Mesenchymal stem cell (in vitro differentiated cells and primary cell): ENCODE data around the gene RNF133.
"Not testable (repeated sequence)": the region's sequence is repeated elsewhere in the genome, so short reads cannot be mapped to it uniquely, and the experiment has no call there.

ENCODE experiments used
- DNase-seq: peaks from one replicate; pipeline ENCODE4 v3.0.0-alpha.2; 2013
- H2AFZ ChIP-seq: one replicate; pipeline ENCODE4 v1.6.1; 2013; ENCODE audit warnings: low read depth, mild to moderate bottlenecking, control low read depth, inconsistent platforms, low read length, moderate library complexity
- H2AK5ac ChIP-seq: 2 replicates; pipeline ENCODE4 v1.6.1; 2013; ENCODE audit warnings: low read length, moderate library complexity, mild to moderate bottlenecking, inconsistent platforms; ENCODE audit not compliant: severe bottlenecking
- H2BK120ac ChIP-seq: one replicate; pipeline ENCODE4 v1.6.1; 2013; ENCODE audit warnings: low read depth, mild to moderate bottlenecking, inconsistent platforms, low read length, moderate library complexity
- H2BK12ac ChIP-seq, 2 experiments: one replicate each; pipeline ENCODE4 v1.6.1; 2013; ENCODE audit warnings: inconsistent platforms in 2 of 2, low read length in 2 of 2, mild to moderate bottlenecking in 2 of 2, moderate library complexity in 2 of 2, control low read depth in 1 of 2
- H2BK15ac ChIP-seq: one replicate; pipeline ENCODE4 v1.6.1; 2013; ENCODE audit warnings: mild to moderate bottlenecking, low read depth, inconsistent platforms; ENCODE audit not compliant: poor library complexity, severe bottlenecking
- H2BK5ac ChIP-seq: 2 replicates; pipeline ENCODE4 v1.6.1; 2013; ENCODE audit warnings: low read depth, mild to moderate bottlenecking, low read length, control low read depth, inconsistent platforms; ENCODE audit not compliant: poor library complexity, severe bottlenecking
- H3K14ac ChIP-seq, 2 experiments: one replicate each; pipeline ENCODE4 v1.6.1; 2013; ENCODE audit warnings: inconsistent platforms in 2 of 2, low read length in 2 of 2, control low read depth in 1 of 2, mild to moderate bottlenecking in 1 of 2, moderate library complexity in 1 of 2
- H3K18ac ChIP-seq, 2 experiments: one replicate each; pipeline ENCODE4 v1.6.1; 2013; ENCODE audit warnings: inconsistent platforms in 2 of 2, low read length in 2 of 2, control low read depth in 1 of 2, low read depth in 1 of 2, mild to moderate bottlenecking in 1 of 2
- H3K23ac ChIP-seq, 2 experiments: one replicate each; pipeline ENCODE4 v1.6.1; 2013; ENCODE audit warnings: inconsistent platforms in 2 of 2, low read length in 2 of 2, mild to moderate bottlenecking in 2 of 2, moderate library complexity in 2 of 2, control low read depth in 1 of 2
- H3K27ac ChIP-seq: 2 replicates; pipeline ENCODE4 v1.5.1; 2013; ENCODE audit warnings: mild to moderate bottlenecking, moderate library complexity, low read length, control low read depth, inconsistent platforms; ENCODE audit not compliant: poor library complexity, severe bottlenecking
- H3K27me3 ChIP-seq, 2 experiments: 2 replicates each; pipeline versions ENCODE4 v1.6.1 to v1.7.0; 2013; ENCODE audit warnings: low read length in 2 of 2, mild to moderate bottlenecking in 2 of 2, moderate library complexity in 2 of 2, control low read depth in 1 of 2, inconsistent platforms in 1 of 2; ENCODE audit not compliant: control insufficient read depth in 1 of 2, insufficient read depth in 1 of 2
- H3K36me3 ChIP-seq, 2 experiments: 2 replicates each; pipeline versions ENCODE4 v1.6.1 to v1.7.0; 2013; ENCODE audit warnings: low read length in 2 of 2, control low read depth in 1 of 2, inconsistent platforms in 1 of 2, low read depth in 1 of 2, mild to moderate bottlenecking in 1 of 2; ENCODE audit not compliant: insufficient read depth in 2 of 2, control insufficient read depth in 1 of 2
- H3K4ac ChIP-seq, 2 experiments: one replicate each; pipeline ENCODE4 v1.6.1; 2013; ENCODE audit warnings: inconsistent platforms in 2 of 2, low read length in 2 of 2, mild to moderate bottlenecking in 2 of 2, moderate library complexity in 2 of 2, control low read depth in 1 of 2, low read depth in 1 of 2
- H3K4me1 ChIP-seq: 2 replicates; pipeline ENCODE4 v1.6.1; 2013; ENCODE audit warnings: low read depth, low read length, control low read depth; ENCODE audit not compliant: control insufficient read depth, insufficient read depth
- H3K4me2 ChIP-seq: 2 replicates; pipeline ENCODE4 v1.6.1; 2013; ENCODE audit warnings: low read length, mild to moderate bottlenecking, inconsistent platforms; ENCODE audit not compliant: poor library complexity, severe bottlenecking
- H3K4me3 ChIP-seq, 2 experiments: 2 replicates each; pipeline versions ENCODE4 v1.5.1 to v1.7.0; 2013; ENCODE audit warnings: low read length in 2 of 2, mild to moderate bottlenecking in 2 of 2, control low read depth in 1 of 2, low read depth in 1 of 2; ENCODE audit not compliant: insufficient read depth in 1 of 2
- H3K79me1 ChIP-seq: replicated peaks from 2 replicates; pipeline ENCODE4 v1.6.1; 2013; ENCODE audit warnings: mild to moderate bottlenecking, control low read depth, low read length, inconsistent platforms; ENCODE audit not compliant: poor library complexity, severe bottlenecking
- H3K9ac ChIP-seq: 2 replicates; pipeline ENCODE4 v1.7.0; 2013; ENCODE audit warnings: mild to moderate bottlenecking, low read length, moderate library complexity
- H3K9me3 ChIP-seq: 2 replicates; pipeline ENCODE4 v1.7.0; 2013; ENCODE audit warnings: mild to moderate bottlenecking, low read length; ENCODE audit not compliant: control insufficient read depth
- H4K8ac ChIP-seq: one replicate; pipeline ENCODE4 v1.6.1; 2013; ENCODE audit warnings: inconsistent platforms, mild to moderate bottlenecking, low read length, moderate library complexity
- H4K91ac ChIP-seq: one replicate; pipeline ENCODE4 v1.6.1; 2013; ENCODE audit warnings: mild to moderate bottlenecking, low read length, inconsistent platforms
- WGBS: methylation state at CpG from one replicate; pipeline ENCODE4 v1.1.7; 2013; ENCODE audit warnings: mixed read lengths; 5-methylcytosine and 5-hydroxymethylcytosine counted together

The RNF133 gene

DNA sequence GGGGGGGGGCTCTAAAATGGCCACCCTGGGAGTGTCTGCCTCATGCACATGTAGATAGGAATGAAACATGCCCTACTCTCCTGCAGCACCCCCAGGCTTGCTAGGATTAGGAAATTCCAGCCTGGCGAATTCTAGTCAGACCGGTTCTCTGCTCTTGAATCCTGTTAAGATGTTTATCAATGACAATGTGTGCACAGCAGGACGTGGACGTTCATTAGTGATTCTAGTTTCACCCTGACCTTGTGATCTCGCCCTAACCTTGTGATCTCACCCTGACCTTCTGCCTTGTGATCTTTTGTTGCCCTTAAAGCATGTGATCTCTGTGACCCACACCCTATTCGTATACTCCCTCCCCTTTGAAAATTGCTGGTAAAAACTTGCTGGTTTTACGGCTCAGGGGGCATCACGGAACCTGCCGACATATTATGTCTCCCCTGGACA lies 19.6 kb downstream of the RNF133 start:
- not testable (repeated sequence) for H2BK12ac ChIP-seq, H2BK120ac ChIP-seq, DNase-seq, H4K91ac ChIP-seq, H3K4ac ChIP-seq, H2AK5ac ChIP-seq, H4K8ac ChIP-seq, H3K4me3 ChIP-seq, H3K79me1 ChIP-seq, H2BK15ac ChIP-seq, H3K18ac ChIP-seq, H3K36me3 ChIP-seq, H3K9ac ChIP-seq, H3K4me2 ChIP-seq, H3K27me3 ChIP-seq, H3K9me3 ChIP-seq, H2AFZ ChIP-seq, H3K23ac ChIP-seq, H3K4me1 ChIP-seq, H2BK5ac ChIP-seq, H3K14ac ChIP-seq
- WGBS = 56% methylated on average over 9 of the region's 9 CpGs
- H3K27ac ChIP-seq = peak overlapping the region; percentile 73

DNA sequence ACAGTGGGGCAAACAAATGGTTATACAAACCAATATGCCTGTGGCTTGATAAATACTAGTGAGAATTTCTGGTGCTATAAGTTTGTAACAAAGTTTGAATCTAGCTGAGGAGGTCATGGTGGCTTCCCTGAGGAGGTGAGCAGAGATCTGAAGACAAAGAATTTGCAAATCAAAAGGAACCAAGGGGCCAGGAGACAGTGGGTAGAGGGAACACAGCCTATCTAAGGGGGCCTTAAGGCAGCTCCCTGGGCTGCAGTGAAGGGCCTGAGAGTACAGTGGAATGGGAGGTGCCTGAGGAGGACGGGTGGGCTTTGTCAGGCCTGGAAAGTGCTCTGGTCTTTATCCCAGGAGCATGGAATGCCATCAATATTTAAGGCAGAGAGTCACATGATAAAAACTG lies 21.8 kb downstream of the RNF133 start:
- no peaks in the 10 kb centered on the region for H3K27me3 ChIP-seq
- H3K23ac ChIP-seq = no peak overlapping the region
- H3K4ac ChIP-seq = no peak overlapping the region
- no peak overlapping the region for H2BK120ac ChIP-seq
- H3K4me2 ChIP-seq = no peak overlapping the region
- peak overlapping the region; percentile 69 for H2AK5ac ChIP-seq
- no peaks in the 10 kb centered on the region for H3K79me1 ChIP-seq
- no peak overlapping the region for H3K14ac ChIP-seq
- no peak overlapping the region for H4K8ac ChIP-seq
- DNase-seq = no peak
- H2BK12ac ChIP-seq = no peak overlapping the region
- 33% methylated on average over 1 of the region's 1 CpG for WGBS
- no peak overlapping the region for H3K9ac ChIP-seq
- H2BK15ac ChIP-seq = no peak overlapping the region
- H4K91ac ChIP-seq = no peak overlapping the region
- no peaks in the 10 kb centered on the region for H3K36me3 ChIP-seq
- H3K9me3 ChIP-seq = no peaks in the 10 kb centered on the region
- no peak overlapping the region for H2BK5ac ChIP-seq
- no peak overlapping the region for H3K27ac ChIP-seq
- H3K4me1 ChIP-seq = peaks cover 1% of the 10 kb centered on the region
- H3K18ac ChIP-seq = no peak overlapping the region
- no peak overlapping the region for H2AFZ ChIP-seq
- no peak overlapping the region for H3K4me3 ChIP-seq

GRCh38 chr7:122676466-122676865 lies 22.5 kb downstream of the RNF133 start:
- H3K23ac ChIP-seq = no peak overlapping the region
- H2BK120ac ChIP-seq = no peak overlapping the region
- H3K4ac ChIP-seq = no peak overlapping the region
- no peaks in the 10 kb centered on the region for H3K79me1 ChIP-seq
- no peak overlapping the region for H2BK5ac ChIP-seq
- H4K8ac ChIP-seq = no peak overlapping the region
- DNase-seq = no peak
- H3K27me3 ChIP-seq = no peaks in the 10 kb centered on the region
- H3K4me1 ChIP-seq = peaks cover 1% of the 10 kb centered on the region
- no peak overlapping the region for H3K14ac ChIP-seq
- no peaks in the 10 kb centered on the region for H3K36me3 ChIP-seq
- no peak overlapping the region for H2BK15ac ChIP-seq
- no peak overlapping the region for H3K9ac ChIP-seq
- WGBS = 97% methylated on average over 2 of the region's 2 CpGs
- H3K9me3 ChIP-seq = no peaks in the 10 kb centered on the region
- H2AK5ac ChIP-seq = no peak overlapping the region
- H2BK12ac ChIP-seq = no peak overlapping the region
- no peak overlapping the region for H3K18ac ChIP-seq
- H3K27ac ChIP-seq = no peak overlapping the region
- H2AFZ ChIP-seq = no peak overlapping the region
- H4K91ac ChIP-seq = no peak overlapping the region
- H3K4me3 ChIP-seq = no peak overlapping the region
- no peak overlapping the region for H3K4me2 ChIP-seq

DNA sequence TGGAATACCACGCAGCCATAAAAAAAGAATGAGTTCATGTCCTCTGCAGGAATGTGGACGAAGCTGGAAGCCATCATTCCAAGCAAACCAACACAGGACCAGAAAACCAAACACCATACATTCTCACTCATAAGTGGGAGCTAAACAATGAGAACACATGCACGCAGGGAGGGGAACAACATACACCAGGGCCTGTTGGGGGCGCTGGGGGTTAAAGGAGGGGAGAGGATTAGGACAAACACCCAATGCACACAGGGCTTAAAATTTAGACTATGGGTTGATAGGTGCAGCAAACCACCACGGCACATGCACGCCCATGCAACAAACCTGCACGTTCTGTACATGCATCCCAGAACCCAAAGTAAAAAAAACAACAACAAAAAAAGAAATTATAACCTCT lies 23.3 kb downstream of the RNF133 start:
- Histone ChIP-seq H3K4ac (no peak overlapping the region), H3K18ac (no peak overlapping the region), H3K79me1 (no peaks in the 10 kb centered on the region), H3K9me3 (no peaks in the 10 kb centered on the region), H3K4me1 (peaks cover 1% of the 10 kb centered on the region), H3K4me2 (no peak overlapping the region), H2AFZ (no peak overlapping the region), H3K9ac (no peak overlapping the region), H4K8ac (no peak overlapping the region), H3K14ac (no peak overlapping the region), H3K27ac (no peak overlapping the region), H3K27me3 (no peaks in the 10 kb centered on the region), H2BK120ac (no peak overlapping the region), H2AK5ac (no peak overlapping the region), H2BK15ac (no peak overlapping the region), H2BK12ac (no peak overlapping the region), H2BK5ac (no peak overlapping the region), H3K36me3 (no peaks in the 10 kb centered on the region), H3K4me3 (no peak overlapping the region), H3K23ac (no peak overlapping the region), H4K91ac (no peak overlapping the region)
- WGBS = 74% methylated on average over 6 of the region's 7 CpGs
- no peak for DNase-seq
